ENCODE results near the gene OTOP2.
"Not testable (repeated sequence)": the region's sequence is repeated elsewhere in the genome, so short reads cannot be mapped to it uniquely, and the experiment has no call there.

DNA sequence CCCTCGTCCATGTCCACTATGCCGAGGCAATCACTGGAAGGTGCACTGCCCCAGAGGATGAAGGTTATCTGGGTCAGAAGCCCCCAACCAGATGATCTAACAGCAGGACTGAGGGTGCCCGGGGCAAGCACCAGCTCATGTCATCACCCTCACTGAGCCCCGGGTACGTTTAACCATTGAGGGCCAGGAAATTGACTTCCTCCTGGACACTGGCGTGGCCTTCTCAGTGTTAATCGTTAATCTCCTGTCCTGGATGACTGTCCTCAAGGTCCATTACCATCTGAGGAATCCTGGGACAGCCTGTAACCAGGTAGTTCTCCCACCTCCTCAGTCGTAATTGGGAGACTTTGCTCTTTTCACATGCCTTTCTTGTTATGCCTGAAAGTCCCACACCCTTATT, 12.7 kb upstream of the OTOP2 start:
- TF ChIP-seq, protein P1, sequence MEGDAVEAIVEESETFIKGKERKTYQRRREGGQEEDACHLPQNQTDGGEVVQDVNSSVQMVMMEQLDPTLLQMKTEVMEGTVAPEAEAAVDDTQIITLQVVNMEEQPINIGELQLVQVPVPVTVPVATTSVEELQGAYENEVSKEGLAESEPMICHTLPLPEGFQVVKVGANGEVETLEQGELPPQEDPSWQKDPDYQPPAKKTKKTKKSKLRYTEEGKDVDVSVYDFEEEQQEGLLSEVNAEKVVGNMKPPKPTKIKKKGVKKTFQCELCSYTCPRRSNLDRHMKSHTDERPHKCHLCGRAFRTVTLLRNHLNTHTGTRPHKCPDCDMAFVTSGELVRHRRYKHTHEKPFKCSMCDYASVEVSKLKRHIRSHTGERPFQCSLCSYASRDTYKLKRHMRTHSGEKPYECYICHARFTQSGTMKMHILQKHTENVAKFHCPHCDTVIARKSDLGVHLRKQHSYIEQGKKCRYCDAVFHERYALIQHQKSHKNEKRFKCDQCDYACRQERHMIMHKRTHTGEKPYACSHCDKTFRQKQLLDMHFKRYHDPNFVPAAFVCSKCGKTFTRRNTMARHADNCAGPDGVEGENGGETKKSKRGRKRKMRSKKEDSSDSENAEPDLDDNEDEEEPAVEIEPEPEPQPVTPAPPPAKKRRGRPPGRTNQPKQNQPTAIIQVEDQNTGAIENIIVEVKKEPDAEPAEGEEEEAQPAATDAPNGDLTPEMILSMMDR (IDR thresholded peaks at IDR 0.05; ENCODE audit: insufficient read depth, low read depth, low read length): not testable (repeated sequence)
- TF ChIP-seq EZH2 (IDR thresholded peaks at IDR 0.05; ENCODE audit: insufficient read depth, low read length): not testable (repeated sequence)
